K562 (cell line): Measurements from ENCODE around the gene WDR86. TPM values are rescaled to one million over a fixed set of nuclear protein-coding genes. Genes with fewer than 3 reads are reported as not detected.

Source experiments
- ATAC-seq: fragments of 200-7000 bp; cut with Tn5 transposase; 3 replicates; pipeline ENCODE4 v1.9.1; 2020; ENCODE audit warnings: moderate library complexity
- BruUV-seq: library from RNA; stranded (reverse); fragments of 400-500 nt; replicated peaks from 2 replicates; lab custom pipeline; 2021; lab: Mats Ljungman, UMichigan
- CTCF ChIA-PET: fragments of 300-600 bp; formaldehyde crosslinking; extraction: SDS; loops from one replicate; lab custom pipeline; 2021; ENCODE audit warnings: low intra/inter-chr PET ratio; lab: Yijun Ruan, JAX
- POLR2A ChIA-PET: fragments of 300-600, 350-650 bp; sonication (Branson Sonifier 250); formaldehyde crosslinking; extraction: SDS; loops from one replicate; lab custom pipeline; 2021; ENCODE audit warnings: antibody characterized with exemption, inconsistent platforms; lab: Yijun Ruan, JAX
- DNase-seq, 4 experiments: peaks; one replicate each; pipeline versions ENCODE4 v3.0.0 to v3.0.0-alpha.2; 2011 to 2018; ENCODE audit warnings: low spot score in 3 of 4, mixed read lengths in 3 of 4; ENCODE audit errors: extremely low read depth in 1 of 4
- FAIRE-seq: peaks from 2 replicates; lab custom pipeline; 2011; peaks lifted over from hg19 to GRCh38; lab: Jason Lieb, UNC
- H2AFZ ChIP-seq: 2 replicates; pipeline ENCODE4 v1.6.0; 2011; ENCODE audit warnings: low read depth, low read length, control low read depth, inconsistent platforms
- H3K27ac ChIP-seq: fragments of 200-600 bp; 3 replicates; pipeline ENCODE4 v1.8.0; 2011; ENCODE audit warnings: low read depth, mild to moderate bottlenecking, control low read depth, inconsistent platforms, low read length, moderate library complexity, mixed read lengths; ENCODE audit errors: extremely low read depth
- H3K27me3 ChIP-seq, 2 experiments: fragments of 300-600 bp in 1 of 2; 2 replicates in 1 of 2; 3 replicates in 1 of 2; pipeline versions ENCODE4 v1.6.0 to v1.8.0; 2011; ENCODE audit warnings: inconsistent platforms in 2 of 2, low read length in 2 of 2, mild to moderate bottlenecking in 1 of 2, mixed read lengths in 1 of 2, moderate library complexity in 1 of 2; ENCODE audit not compliant: control insufficient read depth in 2 of 2, insufficient read depth in 2 of 2
- H3K36me3 ChIP-seq: fragments of 300-600 bp; 3 replicates; pipeline ENCODE4 v1.8.0; 2011; ENCODE audit warnings: mild to moderate bottlenecking, low read length, inconsistent platforms; ENCODE audit not compliant: control insufficient read depth, insufficient read depth
- H3K4me1 ChIP-seq, 2 experiments: fragments of 200-600 bp in 1 of 2; replicated peaks in 1 of 2; 2 replicates in 1 of 2; 3 replicates in 1 of 2; pipeline versions ENCODE4 v1.5.1 to v1.8.0; 2011; ENCODE audit warnings: inconsistent platforms in 2 of 2, low read length in 2 of 2, mild to moderate bottlenecking in 1 of 2, mixed read lengths in 1 of 2, moderate library complexity in 1 of 2; ENCODE audit not compliant: control insufficient read depth in 2 of 2, insufficient read depth in 2 of 2
- H3K4me2 ChIP-seq: 2 replicates; pipeline ENCODE4 v1.6.1; 2011; ENCODE audit warnings: low read length, control low read depth, inconsistent platforms, mixed read lengths; ENCODE audit not compliant: insufficient read depth
- H3K4me3 ChIP-seq: fragments of 200-600 bp; sonication (generic), shearing (Covaris generic); 2 replicates; pipeline ENCODE4 v1.5.1; 2016; ENCODE audit warnings: control low read depth, inconsistent platforms
- H3K79me2 ChIP-seq: fragments of 200-600 bp; 3 replicates; pipeline ENCODE4 v1.8.0; 2011; ENCODE audit warnings: low read length, inconsistent platforms; ENCODE audit not compliant: control insufficient read depth, insufficient read depth
- H3K9ac ChIP-seq, 2 experiments: 2 replicates each; pipeline versions ENCODE4 v1.6.0 to v1.6.1; 2011; ENCODE audit warnings: low read depth in 2 of 2, low read length in 2 of 2, control low read depth in 1 of 2, inconsistent platforms in 1 of 2, mild to moderate bottlenecking in 1 of 2, mixed read lengths in 1 of 2; ENCODE audit not compliant: insufficient read depth in 1 of 2
- H3K9me1 ChIP-seq: one replicate; pipeline ENCODE4 v1.6.0; 2011; ENCODE audit warnings: inconsistent platforms, mild to moderate bottlenecking, low read length, moderate library complexity; ENCODE audit not compliant: control insufficient read depth, insufficient read depth
- H3K9me3 ChIP-seq: replicated peaks from 2 replicates; pipeline ENCODE4 v1.5.1; 2011; ENCODE audit warnings: low read depth, low read length, inconsistent platforms; ENCODE audit not compliant: control insufficient read depth, insufficient read depth
- H4K20me1 ChIP-seq: replicated peaks from 2 replicates; pipeline ENCODE4 v1.6.1; 2011; ENCODE audit warnings: low read length, inconsistent platforms, mixed read lengths; ENCODE audit not compliant: control insufficient read depth, insufficient read depth
- ZNF165 ChIP-seq: fragments of 250-450 bp; sonication (Bioruptor Pico); IDR thresholded peaks from 2 replicates; pipeline ENCODE4 v1.4.0; 2020; ENCODE audit warnings: borderline replicate concordance
- WGBS: fragments of 100-300 bp; shearing (Covaris generic); methylation state at CpG from one replicate; pipeline ENCODE4 v1.1.6; 2016; ENCODE audit warnings: low coverage, mixed read lengths; ENCODE audit not compliant: insufficient coverage; ENCODE audit errors: missing lambda C conversion rate; 5-methylcytosine and 5-hydroxymethylcytosine counted together
- in situ Hi-C: fragments of 300-500 bp; cut with MboI; formaldehyde crosslinking; loops from 4 replicates; pipeline ENCODE4 v1.15.0; 2018; ENCODE audit warnings: inconsistent platforms, mixed read lengths
- intact Hi-C: fragments of 100-400 bp; cut with micrococcal nuclease; formaldehyde crosslinking; loops from 2 replicates; pipeline ENCODE4 v1.14.2; 2022
- polyA plus RNA-seq, 8 experiments: library from polyadenylated mRNA; depleted of rRNA in 4 of 8; stranded (reverse) in 5 of 8; unstranded in 3 of 8; fragments of >200 nt; fragmentation: Nextera tagmentation in 2 of 8; fragmentation: Illumina TruSeq in 1 of 8; extraction: Ambion mirVana in 2 of 8; extraction: Trizol in 1 of 8; gene quantifications; 2 replicates each; pipeline versions ENCODE4 v1.2.1 to v1.2.3, GENCODE V29; 2011 to 2014; ENCODE audit warnings: inconsistent platforms in 1 of 8, missing spikeins in 1 of 8
- total RNA-seq, 7 experiments: library from RNA; depleted of rRNA in 6 of 7; stranded (reverse); fragments of >200 nt in 6 of 7; fragmentation: Illumina TruSeq in 2 of 7; extraction: Trizol in 2 of 7; gene quantifications; 2 replicates each; pipeline versions ENCODE4 v1.2.1 to v1.2.3, GENCODE V29; 2011 to 2021; ENCODE audit warnings: low replicate concordance in 1 of 7
- TF ChIP-seq, protein P1 (sequence below): fragments of 450-650 bp; formaldehyde crosslinking; IDR thresholded peaks from 2 replicates; pipeline ENCODE4 v1.4.0; 2020; ENCODE audit warnings: mild to moderate bottlenecking, moderate library complexity

Gene WDR86
- total and polyA plus RNA-seq, 9 of the 15 experiments (the other 6 are each of a cell fraction or from before 2014, with no cell fraction given): 0.24 TPM; not detected in 8

DNA sequence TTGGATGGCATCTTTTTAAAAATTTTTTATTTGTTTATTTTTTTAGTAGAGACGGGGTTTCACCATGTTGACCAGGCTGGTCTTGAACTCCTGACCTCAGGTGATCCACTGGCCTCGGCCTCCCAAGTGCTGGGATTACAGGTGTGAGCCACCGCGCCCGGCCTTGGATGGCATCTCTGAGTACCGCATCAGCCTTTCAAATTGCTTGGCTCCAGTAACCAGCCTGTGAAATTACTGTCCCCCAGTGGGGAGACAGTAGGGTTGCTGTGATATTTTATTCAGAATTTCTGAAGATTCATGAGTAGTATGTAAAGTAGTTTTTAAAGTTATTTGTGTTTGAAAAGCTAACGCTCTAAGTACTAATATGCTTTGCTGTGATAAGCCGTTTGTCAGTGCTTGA is 67.0 kb downstream of the WDR86 start:
- H2AFZ ChIP-seq: no peak overlapping the region
- peak overlapping the region; percentile 74 for H3K4me3 ChIP-seq
- H3K9me3 ChIP-seq: no peaks in the 10 kb centered on the region
- ATAC-seq (no peak), FAIRE-seq (no peak), DNase-seq (no peak)
- peaks cover 21% of the 10 kb centered on the region for H3K79me2 ChIP-seq
- WGBS: 41% methylated on average over 8 of the region's 8 CpGs
- H3K36me3 ChIP-seq: peaks cover 35% of the 10 kb centered on the region
- TF ChIP-seq, protein P1, sequence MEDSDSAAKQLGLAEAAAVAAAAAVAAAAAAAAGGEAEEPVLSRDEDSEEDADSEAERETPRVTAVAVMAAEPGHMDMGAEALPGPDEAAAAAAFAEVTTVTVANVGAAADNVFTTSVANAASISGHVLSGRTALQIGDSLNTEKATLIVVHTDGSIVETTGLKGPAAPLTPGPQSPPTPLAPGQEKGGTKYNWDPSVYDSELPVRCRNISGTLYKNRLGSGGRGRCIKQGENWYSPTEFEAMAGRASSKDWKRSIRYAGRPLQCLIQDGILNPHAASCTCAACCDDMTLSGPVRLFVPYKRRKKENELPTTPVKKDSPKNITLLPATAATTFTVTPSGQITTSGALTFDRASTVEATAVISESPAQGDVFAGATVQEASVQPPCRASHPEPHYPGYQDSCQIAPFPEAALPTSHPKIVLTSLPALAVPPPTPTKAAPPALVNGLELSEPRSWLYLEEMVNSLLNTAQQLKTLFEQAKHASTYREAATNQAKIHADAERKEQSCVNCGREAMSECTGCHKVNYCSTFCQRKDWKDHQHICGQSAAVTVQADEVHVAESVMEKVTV (CRISPR knock-in tag): 0 out of 2 replicates have a peak, but pooled peaks have one; percentile 13
- TF ChIP-seq ZNF165: no peak
- H4K20me1 ChIP-seq: no peaks in the 10 kb centered on the region
- peak overlapping the region in 1 of 2 experiments; percentile 39; a peak in 3 of 4 replicates for H3K9ac ChIP-seq
- H3K9me1 ChIP-seq: no peaks in the 10 kb centered on the region
- no TSS peak for BruUV-seq
- ChIA-PET CTCF (interaction anchor here (2.2 kb wide), 1 partner anchor 28 kb away, joined by 12 read pairs; no protein-coding TSS in a partner anchor), POLR2A (interaction anchor here (0.6 to 1.9 kb wide), 3 partner anchors 10 to 38 kb away, joined by 3 to 7 read pairs (median 4); no protein-coding TSS in a partner anchor)
- peaks cover 5 to 9% of the 10 kb centered on the region in 2 experiments; a peak in 3 of 5 replicates for H3K4me1 ChIP-seq
- in situ Hi-C loops: no loop called here
- no peak overlapping the region; the same call in 2 of the 3 replicates for H3K27ac ChIP-seq
- H3K27me3 ChIP-seq: no peaks in the 10 kb centered on the region; a peak in 1 of 5 replicates
- intact Hi-C loops: no loop called here
- H3K4me2 ChIP-seq: peak overlapping the region; percentile 72
